Retinal pigment epithelial cell (primary cell): ENCODE data around the gene FAM210A.

Experiments used
- DNase-seq: peaks from one replicate; pipeline ENCODE4 v3.0.0-alpha.2; 2010; ENCODE audit warnings: low read depth
- H3K4me3 ChIP-seq: 2 replicates; pipeline ENCODE4 v1.5.1; 2011; ENCODE audit warnings: mild to moderate bottlenecking, low read length, control low read depth, moderate library complexity
- CTCF ChIP-seq: conservative IDR thresholded peaks from 2 replicates; pipeline ENCODE4 v1.5.1; 2011; ENCODE audit warnings: low read depth, low read length, control low read depth, inconsistent platforms

The FAM210A gene

GRCh38 chr18:13638719-13639595 is 87.4 kb downstream of the FAM210A start:
- H3K4me3 ChIP-seq = no peak overlapping the region
- no peak for DNase-seq
- no peak for TF ChIP-seq CTCF

DNA sequence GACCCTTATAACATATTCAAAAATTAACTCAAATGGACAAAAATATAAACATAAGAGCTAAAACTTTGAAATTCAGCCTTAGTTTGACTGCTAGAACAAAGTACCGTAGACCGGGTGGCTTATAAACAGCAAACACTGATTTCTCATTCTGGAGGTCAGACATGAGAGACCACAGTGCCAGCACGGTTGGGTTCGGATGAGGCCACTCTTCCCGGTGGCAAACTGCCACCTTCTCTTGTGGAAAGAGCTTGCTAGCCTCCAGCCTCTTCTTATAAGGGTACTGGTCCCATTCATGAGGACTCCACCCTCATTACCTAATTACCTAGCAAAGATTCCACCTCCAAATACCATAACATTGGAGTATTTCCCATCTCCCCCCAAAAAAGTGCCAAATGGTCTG is 91.3 kb downstream of the FAM210A start:
- no peak for DNase-seq
- H3K4me3 ChIP-seq = no peak overlapping the region
- TF ChIP-seq CTCF = no peak

GRCh38 chr18:13633700-13634099 is 92.7 kb downstream of the FAM210A start:
- DNase-seq = no peak
- H3K4me3 ChIP-seq = no peak overlapping the region
- TF ChIP-seq CTCF = no peak

DNA sequence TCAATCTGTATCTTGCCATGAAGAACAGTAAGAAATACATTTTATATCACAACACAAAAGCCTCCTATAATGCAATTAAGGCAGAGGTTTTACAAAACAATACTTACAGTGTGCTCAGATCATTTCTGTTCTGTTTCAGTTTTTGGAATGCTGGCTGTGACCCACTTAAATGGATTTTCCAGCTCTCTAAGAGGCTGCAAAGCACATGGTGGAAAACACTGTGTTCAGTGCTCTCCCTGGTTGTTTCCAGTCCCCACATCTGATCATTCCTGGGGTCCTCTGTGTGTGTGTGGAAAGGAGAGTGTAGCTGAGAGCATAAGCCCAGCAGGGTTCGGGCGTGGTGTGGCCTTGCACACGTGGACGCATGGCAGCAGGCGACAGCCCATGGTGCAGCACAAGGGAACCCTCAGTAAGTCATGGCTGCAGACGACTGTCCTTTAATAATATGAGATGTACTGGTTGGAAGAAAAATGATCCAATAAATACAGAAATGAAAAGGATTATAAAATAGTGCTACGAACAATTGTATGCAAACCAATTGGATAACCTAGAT is 95.6 kb downstream of the FAM210A start:
- no peak overlapping the region for H3K4me3 ChIP-seq
- no peak for DNase-seq
- no peak for TF ChIP-seq CTCF

DNA sequence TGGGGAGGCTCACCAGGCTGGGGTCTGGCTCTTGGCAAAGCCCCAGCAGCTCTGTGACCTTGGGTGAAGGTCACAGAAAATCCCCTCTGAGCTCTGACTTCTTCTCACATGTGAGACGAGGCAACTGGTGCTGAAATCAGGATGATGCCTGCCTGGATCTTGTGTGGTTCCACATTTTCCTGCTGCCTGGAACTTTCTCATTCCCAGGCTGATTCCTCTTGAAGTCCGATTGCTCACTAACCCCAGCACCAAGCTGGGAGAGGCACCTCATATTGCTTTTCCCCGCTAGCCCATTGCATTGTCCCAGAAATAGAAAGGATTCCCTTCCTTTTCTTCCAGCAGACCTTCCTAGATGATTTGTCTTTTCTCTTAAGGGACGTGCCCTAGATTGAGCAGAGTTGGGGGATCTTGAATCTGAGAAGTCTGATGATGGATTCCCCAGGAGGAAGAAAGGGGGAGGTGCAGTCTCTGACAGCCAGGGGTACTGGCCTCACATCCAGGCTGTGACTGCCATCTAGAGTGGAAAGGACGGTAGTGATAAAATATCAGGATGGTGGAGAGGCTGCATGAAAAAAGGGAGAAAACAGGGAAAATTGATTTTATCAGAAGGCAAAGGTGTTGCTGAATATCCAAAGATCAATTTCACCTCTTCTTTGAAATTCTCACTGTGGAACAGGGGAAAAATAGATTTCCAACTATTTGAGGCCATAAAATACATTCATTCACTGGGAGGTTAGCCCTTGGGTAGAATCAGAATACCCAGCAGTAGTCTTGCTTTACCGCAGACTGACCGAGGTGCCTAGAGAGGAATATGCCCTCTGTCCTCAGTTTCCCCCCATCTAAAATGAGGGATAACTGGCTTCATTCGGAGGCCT is 96.3 kb downstream of the FAM210A start:
- no peak for DNase-seq
- peak; percentile 81 for TF ChIP-seq CTCF
- H3K4me3 ChIP-seq = no peak overlapping the region

DNA sequence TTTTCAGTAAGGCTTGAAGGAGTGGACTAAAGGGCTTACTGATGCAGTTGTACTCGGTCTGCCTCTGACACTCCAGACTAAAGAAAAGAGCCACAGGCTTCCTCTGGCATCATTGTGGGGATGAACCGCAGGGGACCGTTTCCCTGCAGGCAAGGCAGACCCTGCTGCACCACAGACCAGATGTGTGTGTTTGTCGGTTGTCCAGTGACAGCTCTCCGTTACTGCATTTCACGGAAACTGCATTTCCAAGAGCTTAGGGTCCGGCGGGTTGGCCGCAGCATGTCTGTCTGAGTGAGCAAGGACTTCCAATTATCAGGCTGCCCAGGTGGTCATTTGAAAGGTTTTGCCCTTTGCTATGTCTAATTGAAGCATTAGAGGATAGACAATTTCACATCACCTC is 98.1 kb downstream of the FAM210A start:
- DNase-seq = no peak
- H3K4me3 ChIP-seq = no peak overlapping the region
- TF ChIP-seq CTCF = no peak
